Retina (tissue), 1 donor: ENCODE results near the gene CXCL12.

Experiments used
- DNase-seq: peaks from one replicate; pipeline ENCODE4 v3.0.0-alpha.2; 2016

Gene CXCL12

GRCh38 chr10:44399659-44400451 is 15.0 kb upstream of the CXCL12 start:
- DNase-seq: peak; percentile 0

DNA sequence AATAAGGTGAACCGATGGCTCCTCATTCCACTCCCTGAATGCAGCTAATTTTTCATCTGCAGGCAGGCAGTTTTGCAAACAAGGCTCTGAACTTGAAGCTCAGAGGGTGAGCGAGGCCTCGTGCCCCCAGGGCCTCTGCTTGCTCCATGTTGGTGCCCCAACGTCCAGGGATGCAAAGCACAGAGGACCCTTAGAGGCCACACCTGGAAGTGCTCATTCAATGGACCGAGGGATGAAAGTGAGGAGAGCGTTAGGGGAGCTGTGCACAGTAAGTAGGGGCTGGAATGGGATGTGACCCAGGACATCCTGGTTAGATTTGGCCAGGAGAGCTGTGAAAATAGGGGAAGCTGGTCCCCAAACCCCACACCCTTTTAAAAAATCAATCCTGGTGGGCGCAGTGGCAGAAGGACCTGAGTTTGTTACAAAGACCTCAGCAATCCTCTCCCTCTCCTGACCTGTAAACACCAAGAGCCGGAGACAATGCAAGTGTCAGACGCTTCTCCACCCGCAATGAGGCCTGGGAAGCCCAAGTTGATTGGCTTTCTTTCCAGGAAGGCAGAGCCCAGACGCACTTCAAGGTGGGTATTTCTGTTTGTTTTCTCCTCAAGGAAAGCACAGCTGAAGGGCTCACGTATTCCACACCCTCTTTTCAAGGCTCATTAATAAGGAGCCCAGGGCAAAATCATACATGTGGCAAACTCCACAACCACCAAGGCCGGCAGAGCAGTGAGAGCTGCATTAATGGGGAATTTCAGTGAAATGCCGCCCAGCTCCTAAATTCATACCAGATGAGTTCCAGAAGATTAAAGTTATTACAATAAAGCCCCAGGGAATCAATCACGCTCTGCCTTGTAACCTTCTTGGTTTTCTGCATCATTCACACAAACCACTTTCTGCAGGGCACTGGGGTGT is 14.1 kb upstream of the CXCL12 start:
- DNase-seq: peak; percentile 24

DNA sequence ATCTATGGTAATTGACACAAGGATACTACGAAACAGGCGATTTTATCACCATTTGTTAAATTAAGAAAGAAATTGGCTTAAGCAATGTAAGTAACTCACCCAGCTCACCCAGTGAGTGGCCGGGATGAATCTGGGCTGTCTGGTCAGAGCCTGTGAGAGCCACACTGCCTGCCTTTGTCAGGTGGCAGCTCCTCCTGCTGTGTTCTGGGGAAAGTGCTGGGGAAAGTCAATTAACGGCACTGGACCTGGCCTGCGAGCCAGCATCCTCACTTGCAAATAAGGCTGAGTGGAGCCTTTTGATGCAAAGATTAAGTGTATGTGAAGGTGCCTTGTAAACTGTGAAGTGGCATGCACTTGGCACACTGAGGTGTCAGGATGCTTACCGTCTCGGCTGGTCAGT is 13.4 kb upstream of the CXCL12 start:
- DNase-seq: peak; percentile 16

- DNase-seq: peak; percentile 7
Observed at GRCh38 chr10:44397476-44398225, 12.8 kb upstream of the CXCL12 start.

- peak; percentile 6 for DNase-seq
Observed at GRCh38 chr10:44396671-44397191, 11.8 kb upstream of the CXCL12 start.

DNA sequence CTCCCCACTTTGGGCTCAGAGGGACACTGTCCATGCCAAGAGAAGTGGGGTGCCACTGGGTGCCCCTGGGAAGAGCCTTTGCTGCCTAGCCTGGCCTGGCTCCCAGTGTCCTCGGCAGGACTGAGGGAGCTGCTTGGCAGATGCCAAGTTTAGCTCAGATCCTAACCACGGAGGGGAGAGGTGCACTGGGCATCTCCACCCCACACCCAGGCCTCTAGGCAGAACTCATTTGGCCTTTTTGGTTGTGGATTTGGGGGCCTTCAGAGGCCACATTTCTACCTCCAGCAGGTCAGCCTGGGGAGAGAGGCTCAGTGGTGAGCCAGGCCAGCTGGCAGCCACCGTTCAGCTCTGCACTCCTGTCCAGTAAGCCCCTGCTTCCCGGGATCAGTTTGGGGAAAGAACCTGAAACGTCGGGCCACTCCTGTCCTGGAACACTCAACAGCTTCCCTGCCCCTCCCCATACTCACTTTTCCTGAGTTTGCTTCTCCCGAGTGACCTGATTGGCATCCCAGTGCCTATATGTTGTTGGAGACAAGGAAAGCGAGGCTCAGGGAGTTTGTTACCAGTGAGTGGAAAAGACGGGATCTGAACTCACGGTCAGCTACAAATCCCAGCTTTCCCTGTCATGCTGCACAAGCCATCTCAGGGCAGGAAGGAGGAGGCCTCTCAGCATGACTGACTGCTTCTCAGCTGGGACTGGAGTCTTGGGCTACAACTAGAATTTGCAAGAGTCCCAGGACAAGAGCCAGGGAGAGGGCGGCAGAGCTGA is 11.2 kb upstream of the CXCL12 start:
- peak; percentile 10 for DNase-seq

DNA sequence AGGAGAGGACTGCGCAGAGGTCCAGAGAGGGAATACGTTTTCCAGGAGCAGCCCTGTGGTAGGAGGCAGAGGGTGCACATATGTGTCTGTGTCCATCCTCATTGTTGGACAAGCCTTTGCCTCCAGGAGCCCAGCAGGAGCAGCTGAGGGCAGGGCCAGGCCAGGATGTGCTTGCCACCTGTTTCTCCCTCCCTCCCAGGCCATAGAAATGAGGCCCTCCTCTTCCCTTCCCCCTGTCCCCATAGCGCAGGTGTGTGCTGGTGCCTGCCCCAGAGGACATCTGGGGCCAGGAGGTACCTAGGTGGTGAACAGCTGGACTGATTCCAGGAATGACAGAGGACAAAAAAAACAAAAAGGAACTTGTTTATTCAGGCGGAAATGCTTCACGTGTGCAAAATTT is 10.5 kb upstream of the CXCL12 start:
- peak; percentile 14 for DNase-seq

DNA sequence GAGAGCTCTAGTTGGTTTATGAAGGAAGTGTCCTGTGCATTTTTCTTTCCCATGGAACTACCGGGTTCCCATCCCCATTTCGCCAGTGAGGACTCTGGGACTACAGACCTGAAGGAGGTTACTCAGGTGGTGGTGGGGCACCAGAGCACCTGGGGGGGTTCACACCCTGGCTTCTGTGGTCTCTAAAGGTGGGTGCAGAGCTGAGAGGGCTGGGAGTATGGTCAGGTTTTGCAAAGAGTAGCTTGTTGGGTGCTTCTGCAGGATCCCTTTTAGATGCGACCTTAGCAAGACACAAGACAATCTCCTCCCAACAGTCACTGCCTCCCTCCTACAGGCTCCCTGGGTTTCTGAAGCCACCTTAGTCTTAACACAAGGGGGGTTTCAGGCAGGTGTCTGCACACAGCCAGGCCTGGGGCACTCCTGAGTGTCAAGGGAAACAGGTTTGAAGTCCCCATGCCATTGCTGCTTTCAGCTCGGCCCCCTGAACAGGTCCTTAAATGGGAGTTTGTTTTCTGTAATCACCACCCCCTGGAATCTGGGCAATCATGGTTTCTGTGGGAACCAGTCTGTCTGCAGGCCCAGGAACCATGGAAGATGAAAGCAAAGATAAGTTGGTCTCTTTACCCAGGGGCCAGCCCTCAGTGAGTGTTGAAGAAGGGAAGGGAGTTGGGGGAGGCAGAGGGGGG is 9.9 kb upstream of the CXCL12 start:
- peak; percentile 0 for DNase-seq

GRCh38 chr10:44393834-44394547 is 9.1 kb upstream of the CXCL12 start:
- DNase-seq: peak; percentile 0

GRCh38 chr10:44393051-44393630 is 8.2 kb upstream of the CXCL12 start:
- peak; percentile 0 for DNase-seq

DNA sequence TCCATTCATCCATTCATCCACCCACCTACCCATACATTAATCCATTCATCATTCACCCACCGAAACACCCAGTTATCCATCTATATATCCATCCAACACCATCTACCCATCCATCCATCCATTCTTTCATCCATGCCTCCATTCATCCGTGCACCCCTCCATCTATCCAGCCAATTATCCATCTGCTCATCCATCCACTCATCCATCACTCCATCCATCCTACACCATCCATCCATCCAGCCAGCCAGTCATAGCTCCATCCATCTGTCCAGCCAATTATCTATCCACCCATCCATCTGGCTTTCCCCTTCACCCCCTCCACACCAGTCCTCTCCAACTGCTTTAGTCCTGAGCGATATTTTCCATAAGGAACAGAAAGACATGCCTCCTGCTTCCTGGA is 7.5 kb upstream of the CXCL12 start:
- DNase-seq: peak; percentile 0

DNA sequence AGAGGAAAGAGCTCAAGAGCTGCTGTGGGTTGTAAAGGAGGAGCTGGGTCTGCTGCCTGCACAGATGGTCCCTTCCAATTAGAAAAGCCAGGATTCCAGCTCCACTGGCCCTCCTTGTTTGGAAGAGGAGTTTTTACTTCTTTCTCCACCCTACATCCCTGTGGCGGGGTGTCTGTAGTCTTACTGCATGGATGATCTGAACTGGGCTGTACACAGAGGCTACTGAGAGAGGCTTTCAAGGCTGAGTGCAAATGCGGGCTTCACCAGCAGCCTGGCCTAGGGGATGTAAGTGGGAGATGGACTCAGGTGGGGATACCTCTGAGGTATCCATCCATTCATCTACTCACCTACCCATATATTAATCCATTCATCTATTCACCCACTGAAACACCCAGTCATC is 7.1 kb upstream of the CXCL12 start:
- peak; percentile 0 for DNase-seq

DNA sequence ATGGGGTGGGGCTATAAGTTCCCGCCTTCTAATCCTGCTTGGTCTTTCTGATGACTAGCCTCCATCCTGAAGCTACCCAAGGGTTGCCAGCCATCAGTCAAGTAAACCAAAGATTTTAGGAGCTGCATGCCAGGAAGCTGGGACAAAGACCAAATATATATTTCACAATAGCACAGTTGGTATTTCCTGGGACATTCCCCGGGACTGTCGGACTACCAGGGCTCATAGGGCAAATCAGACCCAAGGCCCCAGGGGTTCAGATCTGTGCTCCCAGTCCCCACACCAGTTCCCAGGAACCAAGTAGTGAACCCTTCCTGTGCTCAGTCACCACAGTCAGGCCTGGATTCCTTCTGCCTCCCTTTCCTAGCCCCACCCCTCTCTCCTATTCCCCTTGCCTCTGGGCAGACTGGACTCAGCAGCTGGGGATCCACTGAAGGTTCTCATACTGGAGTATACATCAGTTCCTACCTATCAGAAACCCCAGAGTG is 5.7 kb upstream of the CXCL12 start:
- peak; percentile 32 for DNase-seq

GRCh38 chr10:44389556-44389955 is 4.7 kb upstream of the CXCL12 start:
- no peak for DNase-seq

GRCh38 chr10:44389150-44389549 is 4.3 kb upstream of the CXCL12 start:
- DNase-seq: no peak

DNA sequence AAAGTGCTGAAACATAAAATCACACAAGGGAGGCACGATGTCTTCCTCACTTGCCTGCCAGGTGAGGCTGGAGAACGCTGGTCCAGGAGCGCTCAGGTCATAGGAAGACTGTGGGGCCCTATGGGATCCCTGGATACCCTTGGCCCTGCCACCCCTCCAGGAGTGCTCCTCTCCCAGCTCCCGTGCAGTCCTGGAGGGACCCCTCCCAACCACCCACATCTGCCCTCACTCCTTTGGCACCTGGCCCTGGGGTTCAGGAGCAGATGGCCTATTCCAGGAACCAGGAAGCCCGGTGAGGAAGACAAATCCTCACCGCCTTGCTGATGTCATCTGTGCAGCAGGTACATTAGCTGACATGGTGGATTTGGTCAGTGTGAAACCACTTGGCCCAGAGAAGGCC is 3.7 kb upstream of the CXCL12 start:
- DNase-seq: no peak

DNA sequence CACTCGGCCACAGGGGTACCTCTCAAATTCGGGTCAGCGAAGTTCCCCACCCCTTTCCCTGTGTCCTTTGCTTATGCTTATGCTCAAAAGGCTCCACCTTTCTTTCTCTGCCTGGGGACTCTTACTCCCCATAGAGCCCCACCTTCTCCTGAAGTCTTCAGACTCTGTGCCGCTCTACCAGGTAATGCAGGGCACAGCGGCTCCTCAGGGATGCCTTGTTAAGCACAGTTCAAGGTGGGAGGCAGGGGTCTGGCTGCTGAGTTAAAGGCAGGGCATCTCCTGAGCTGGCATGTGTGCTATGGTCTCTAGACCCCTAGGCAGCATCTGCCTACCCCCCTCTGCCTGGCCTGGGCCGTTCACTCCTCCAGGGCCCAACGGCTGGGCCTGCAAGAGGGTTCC is 3.0 kb upstream of the CXCL12 start:
- no peak for DNase-seq

DNA sequence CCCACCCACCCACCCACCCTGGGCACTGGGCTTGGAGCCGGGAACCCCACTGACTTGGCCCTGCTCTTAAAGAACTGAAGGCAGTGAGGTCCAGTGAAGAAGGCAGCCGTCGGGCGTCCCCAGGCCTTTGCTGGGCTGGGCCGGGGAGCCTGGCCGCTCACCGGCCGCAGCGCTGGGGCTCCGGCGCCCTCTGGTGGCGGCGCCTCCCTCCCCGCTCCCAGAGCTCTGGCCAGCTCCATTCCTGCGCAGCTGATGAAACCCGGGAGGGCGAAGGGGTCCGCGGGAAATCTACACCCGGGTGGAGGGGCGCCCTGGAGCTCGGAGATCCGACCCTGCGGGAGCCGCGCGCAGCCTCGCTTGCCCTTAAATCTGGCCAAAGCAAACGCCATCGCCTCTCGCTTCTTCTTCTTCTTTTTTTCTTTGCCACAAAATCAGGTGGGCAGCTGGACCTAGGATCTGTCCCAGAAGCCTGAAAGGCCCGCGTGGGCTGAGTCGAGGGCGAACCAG is 1.7 kb upstream of the CXCL12 start:
- peak; percentile 94 for DNase-seq

- peak; percentile 59 for DNase-seq
Observed at GRCh38 chr10:44385696-44386441, 972 bp upstream of the CXCL12 start.
